Astrocyte of the spinal cord (primary cell): Measurements from ENCODE around the gene C5.

Experiments used
- DNase-seq: peaks from one replicate; pipeline ENCODE4 v3.0.0; 2011; ENCODE audit warnings: low read depth, low spot score
- H3K4me3 ChIP-seq: 2 replicates; pipeline ENCODE4 v1.5.1; 2011; ENCODE audit warnings: low read depth, mild to moderate bottlenecking, low read length, moderate library complexity
- in situ Hi-C: cut with HindIII; loops from 2 replicates; pipeline ENCODE4 v1.10.0; 2017; ENCODE audit warnings: low sequenced_read_pairs
- TF ChIP-seq, protein P1 (sequence below): IDR thresholded peaks from 2 replicates; pipeline ENCODE4 v1.5.1; 2012; ENCODE audit warnings: low read depth, mild to moderate bottlenecking, low read length, inconsistent platforms

The C5 gene

DNA sequence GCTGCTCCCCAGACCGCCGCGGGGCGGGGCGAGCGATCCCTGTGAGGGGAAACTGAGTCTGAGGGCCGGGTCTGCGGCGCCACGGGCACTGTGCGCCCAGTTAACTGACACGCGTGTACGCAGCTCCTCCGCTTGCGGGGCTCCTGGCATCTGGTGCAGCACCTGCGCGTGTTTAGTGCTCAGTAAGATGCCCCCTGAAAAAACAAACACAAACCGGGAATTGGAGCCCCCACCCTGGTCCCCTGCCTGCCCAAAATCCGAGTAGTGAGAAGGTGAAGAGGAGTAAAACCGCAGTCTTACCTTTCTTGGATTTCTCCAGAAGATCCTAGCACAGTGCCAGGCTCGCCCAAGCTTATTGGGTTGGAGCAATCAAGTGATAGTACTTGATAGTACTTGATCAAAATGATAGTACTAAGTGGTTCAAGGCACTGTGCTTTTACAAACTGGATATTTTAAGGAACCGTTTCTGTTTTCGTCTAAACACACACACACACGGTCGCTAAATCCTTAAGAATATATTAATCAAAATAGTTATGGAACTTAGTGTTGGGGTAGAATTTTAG lies 120.8 kb downstream of the C5 start:
- DNase-seq, result no peak
- peak overlapping the region; percentile 34 for H3K4me3 ChIP-seq
- TF ChIP-seq, protein P1, sequence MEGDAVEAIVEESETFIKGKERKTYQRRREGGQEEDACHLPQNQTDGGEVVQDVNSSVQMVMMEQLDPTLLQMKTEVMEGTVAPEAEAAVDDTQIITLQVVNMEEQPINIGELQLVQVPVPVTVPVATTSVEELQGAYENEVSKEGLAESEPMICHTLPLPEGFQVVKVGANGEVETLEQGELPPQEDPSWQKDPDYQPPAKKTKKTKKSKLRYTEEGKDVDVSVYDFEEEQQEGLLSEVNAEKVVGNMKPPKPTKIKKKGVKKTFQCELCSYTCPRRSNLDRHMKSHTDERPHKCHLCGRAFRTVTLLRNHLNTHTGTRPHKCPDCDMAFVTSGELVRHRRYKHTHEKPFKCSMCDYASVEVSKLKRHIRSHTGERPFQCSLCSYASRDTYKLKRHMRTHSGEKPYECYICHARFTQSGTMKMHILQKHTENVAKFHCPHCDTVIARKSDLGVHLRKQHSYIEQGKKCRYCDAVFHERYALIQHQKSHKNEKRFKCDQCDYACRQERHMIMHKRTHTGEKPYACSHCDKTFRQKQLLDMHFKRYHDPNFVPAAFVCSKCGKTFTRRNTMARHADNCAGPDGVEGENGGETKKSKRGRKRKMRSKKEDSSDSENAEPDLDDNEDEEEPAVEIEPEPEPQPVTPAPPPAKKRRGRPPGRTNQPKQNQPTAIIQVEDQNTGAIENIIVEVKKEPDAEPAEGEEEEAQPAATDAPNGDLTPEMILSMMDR, result no peak
- in situ Hi-C loops, result no loop called here

DNA sequence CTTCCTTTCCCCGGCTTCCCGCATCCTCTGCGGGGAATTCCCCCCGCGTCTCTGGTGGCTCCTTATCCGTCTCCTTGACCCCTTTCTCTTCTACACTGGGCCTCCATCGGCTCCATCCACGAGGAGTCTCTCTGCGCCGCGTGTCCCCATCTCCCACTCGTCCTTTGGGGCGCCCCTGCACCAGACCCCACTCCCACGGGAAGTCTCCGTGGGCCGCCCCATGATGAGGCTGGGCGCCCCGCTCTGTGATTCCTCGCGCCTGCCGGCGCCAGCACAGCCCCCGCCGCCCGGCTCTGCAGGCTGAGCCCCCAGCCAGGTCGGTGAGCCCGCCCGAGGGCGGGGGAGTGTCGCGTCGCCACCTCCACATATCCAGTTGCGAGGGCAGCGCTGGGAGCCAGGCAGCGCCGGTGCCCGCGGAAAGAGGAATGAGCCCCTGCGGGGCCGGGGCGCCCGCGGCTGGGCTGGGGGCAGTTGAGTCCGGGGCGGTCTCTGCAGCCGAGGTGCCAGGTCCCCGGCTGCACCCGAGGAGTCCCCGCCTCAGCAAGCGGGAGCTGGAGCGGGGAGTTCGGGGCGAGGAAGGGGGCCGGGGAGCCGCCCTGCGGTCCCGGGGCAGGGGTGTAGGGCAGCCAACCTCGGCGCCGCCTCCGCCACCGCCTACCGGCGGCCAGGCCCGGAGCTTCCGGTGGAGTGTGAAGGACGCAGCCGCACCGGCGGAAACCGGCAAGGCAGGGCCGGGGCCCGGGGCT lies 121.4 kb downstream of the C5 start:
- TF ChIP-seq, protein P1, result no peak
- H3K4me3 ChIP-seq, result peak overlapping the region; percentile 34
- in situ Hi-C loops, result no loop called here
- DNase-seq, result peak; percentile 48

DNA sequence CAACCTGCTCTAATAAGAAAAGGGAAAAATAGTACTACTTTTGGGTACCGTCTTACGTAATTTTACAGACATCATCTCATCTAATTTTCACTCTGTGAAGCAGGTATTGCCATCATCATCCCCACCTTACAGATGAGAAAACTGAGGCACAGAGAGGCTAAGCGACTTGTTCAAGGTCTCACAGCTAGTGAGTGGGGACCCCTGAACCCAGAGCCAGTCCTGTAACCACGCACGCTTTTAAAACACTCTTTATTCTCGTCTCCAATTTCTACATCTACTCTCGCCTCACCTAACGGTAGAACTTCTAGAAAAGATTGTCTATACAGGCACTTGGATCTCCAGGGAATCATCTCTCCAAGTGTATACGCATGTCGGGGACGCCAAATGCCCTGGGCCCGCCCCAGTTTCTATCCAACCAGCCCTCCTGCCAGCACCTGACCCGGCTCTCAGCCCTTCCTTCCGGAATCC lies 122.0 kb downstream of the C5 start:
- peak overlapping the region; percentile 34 for H3K4me3 ChIP-seq
- in situ Hi-C loops, result no loop called here
- TF ChIP-seq, protein P1, result no peak
- DNase-seq, result no peak

DNA sequence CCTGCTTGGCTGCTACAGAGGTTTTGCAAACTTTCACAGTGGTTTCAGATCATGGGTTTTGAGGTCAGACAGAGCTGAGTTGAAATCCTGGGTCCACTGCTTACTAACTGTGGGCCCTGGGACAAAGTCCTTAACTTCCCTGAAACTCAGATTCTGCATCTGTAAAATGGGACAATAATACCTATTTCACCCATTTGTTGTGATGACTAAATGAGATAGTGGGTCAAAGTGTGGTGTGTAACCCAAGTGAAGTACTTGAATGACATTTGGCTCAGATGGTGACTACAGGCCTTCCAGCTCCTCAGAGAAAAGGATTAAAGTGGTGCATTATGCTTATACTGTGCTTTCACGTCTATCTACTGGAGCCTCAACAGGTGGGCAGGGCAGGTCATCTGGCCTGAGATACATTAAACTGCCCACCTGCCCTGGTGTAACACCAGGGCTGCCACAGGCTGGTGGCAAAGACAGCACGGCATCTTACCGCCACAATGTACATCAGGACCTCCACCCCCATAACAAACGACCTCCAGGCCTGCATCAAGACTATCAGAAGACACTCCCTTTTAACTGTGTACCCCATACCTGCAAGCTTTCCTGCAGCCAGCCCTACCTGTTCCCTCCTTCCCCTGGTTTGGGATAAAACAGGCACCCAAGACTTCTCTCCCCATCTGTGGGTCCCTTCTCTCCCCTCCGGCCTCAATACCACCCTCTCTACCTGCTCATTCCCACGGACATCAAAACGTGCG lies 122.6 kb downstream of the C5 start:
- DNase-seq, result no peak
- in situ Hi-C loops, result no loop called here
- TF ChIP-seq, protein P1, result no peak
- H3K4me3 ChIP-seq, result no peak overlapping the region

DNA sequence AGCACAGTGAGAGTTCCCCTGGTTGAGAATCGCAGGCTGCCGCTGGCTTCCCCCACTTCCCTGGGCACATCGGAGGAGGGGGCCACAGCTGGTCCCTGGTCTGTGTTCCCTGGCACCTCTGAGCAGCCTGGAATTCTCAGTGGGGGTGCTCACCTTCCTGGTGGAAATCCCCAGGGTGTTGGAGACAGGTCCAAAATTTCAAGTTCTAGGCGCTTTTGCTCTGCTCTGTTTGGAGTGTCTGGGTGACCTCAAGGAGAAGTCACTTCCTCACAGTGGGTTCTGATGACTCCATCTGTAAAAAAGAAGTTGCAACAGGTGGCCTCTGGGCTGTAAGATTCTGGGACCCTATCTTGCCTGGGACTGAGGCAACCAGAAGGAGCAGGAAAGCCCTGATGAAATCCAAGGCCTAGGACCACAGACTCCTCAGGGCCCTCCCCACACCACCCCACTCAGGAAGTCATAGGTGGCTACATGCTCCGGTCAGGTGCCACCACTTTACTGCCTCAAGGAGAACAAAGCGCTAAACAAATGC lies 123.6 kb downstream of the C5 start, which contains the start of gene TRAF1:
Gene TRAF1, minus strand, starts transcription at position 400 of the 532 bp plus-strand sequence. CDS start 721 bp downstream, outside the sequence.
- DNase-seq, result no peak

More for the DNA sequence above, 123.6 kb downstream of the C5 start, which contains the start of gene TRAF1:
- TF ChIP-seq, protein P1, result no peak
- in situ Hi-C loops, result no loop called here
- no peak within 1 kb of the TSS for H3K4me3 ChIP-seq
